GM12891 (cell line): ENCODE measurements around the gene GYG2.

Experiments
- DNase-seq: peaks from one replicate; pipeline ENCODE4 v3.0.0; 2011; ENCODE audit warnings: low spot score; ENCODE audit not compliant: insufficient read length
- FAIRE-seq: peaks from 2 replicates; lab custom pipeline; 2011; peaks lifted over from hg19 to GRCh38; lab: Jason Lieb, UNC
- PAX5 ChIP-seq: IDR thresholded peaks from 2 replicates; pipeline ENCODE4 v1.6.1; 2011; ENCODE audit warnings: low read length, moderate library complexity, mild to moderate bottlenecking; ENCODE audit not compliant: insufficient read depth, severe bottlenecking
- POLR2A ChIP-seq: IDR thresholded peaks from 2 replicates; pipeline ENCODE4 v1.6.1; 2011; ENCODE audit warnings: low read depth, low read length, control low read depth
- POLR2AphosphoS5 ChIP-seq: IDR thresholded peaks from 2 replicates; pipeline ENCODE4 v1.6.1; 2011; ENCODE audit warnings: low read depth, low read length, control low read depth
- POU2F2 ChIP-seq: IDR thresholded peaks from 2 replicates; pipeline ENCODE4 v1.6.1; 2011; ENCODE audit warnings: low read depth, mild to moderate bottlenecking, control low read depth, low read length, moderate library complexity
- SPI1 ChIP-seq: IDR thresholded peaks from 2 replicates; pipeline ENCODE4 v1.6.1; 2011; ENCODE audit warnings: low read depth, low read length, control low read depth
- TAF1 ChIP-seq: IDR thresholded peaks from 2 replicates; pipeline ENCODE4 v1.6.1; 2011; ENCODE audit warnings: low read depth, low read length, control low read depth

Gene GYG2

DNA sequence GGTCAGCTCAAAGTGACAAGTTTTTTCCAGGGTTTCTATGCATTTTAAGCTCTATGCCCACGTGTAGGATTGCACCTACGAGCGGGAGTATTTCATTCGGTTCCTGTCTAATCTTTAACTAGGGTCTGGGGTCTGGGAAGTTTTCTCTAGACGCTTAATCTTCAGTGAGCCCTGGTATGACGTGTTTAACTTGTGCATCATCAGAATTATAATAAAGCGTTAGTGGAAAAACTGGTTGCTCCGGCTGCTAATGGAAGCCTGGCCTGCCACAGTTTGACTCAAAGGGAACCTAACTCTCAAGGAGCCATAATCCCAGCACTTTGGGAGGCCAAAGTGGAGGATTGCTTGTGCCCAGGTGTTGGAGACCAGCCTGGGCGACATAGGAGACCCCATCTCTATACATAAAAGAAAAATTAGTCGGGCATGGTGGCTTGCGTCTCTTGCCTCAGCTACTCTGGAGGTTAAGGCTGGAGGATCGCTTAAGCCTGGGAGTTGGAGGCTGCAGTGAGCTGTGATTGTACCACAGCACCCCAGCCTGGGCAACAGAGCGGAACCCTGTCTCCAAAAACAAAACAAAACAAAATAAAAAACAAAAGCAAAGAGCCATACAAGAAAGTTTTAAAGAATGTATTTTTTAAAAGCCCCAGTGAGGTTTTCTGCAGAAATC, 70.2 kb downstream of the GYG2 start:
- TF ChIP-seq POLR2AphosphoS5: no peak
- TF ChIP-seq POLR2A: no peak
- no peak for TF ChIP-seq PAX5
- no peak for TF ChIP-seq POU2F2
- no peak for DNase-seq
- FAIRE-seq: no peak

DNA sequence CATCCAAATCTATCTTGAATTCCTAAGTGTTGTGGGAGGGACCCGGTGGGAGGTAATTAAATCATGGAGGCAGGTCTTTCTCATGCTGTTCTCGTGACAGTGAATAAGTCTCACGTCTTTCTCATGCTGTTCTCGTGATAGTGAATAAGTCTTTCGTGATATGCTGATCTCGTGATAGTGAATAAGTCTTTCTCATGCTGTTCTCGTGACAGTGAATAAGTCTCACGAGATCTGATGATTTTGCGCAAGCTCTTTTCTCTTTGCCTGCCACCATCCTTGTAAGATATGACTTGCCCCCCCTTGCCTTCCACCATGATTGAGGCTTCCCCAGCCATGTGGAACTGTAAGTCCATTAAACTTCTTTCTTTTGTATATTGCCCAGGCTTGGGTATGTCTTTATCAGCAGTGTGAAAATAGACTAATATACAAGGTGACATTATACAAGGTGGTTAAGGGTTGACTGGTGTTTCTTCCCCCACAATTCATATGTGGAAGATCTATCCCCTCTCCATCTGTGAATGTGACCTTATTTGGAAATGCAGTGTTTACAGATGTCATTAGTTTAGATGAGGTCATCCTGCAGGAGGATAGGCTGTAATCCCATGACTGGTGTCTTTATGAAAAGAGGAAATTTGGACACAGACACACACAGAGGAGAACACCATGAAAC, 72.8 kb downstream of the GYG2 start:
- DNase-seq: no peak
- FAIRE-seq: no peak
- TF ChIP-seq POLR2A (no peak), TAF1 (no peak), POLR2AphosphoS5 (no peak), SPI1 (no peak), PAX5 (no peak), POU2F2 (no peak)

DNA sequence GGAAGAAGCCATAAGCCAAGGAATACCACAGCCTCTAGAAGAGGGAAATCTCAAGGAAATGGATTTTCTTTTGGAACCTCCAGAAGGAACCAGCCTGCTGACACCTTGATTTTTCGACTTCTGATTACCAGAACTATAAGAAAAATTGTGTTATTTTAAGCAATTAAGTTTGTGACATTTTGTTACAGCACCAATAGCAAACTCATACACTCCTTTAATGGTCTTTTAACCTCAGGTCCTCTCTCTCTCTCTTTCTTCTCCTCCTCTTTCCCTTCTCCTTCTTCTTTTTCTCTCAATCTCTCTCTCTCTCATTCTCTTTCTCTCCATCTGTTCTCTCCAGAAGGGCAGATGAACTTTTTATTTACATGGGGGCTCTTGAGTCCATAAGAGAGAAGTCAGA, 74.1 kb downstream of the GYG2 start:
- DNase-seq: no peak
- no peak for TF ChIP-seq PAX5
- no peak for TF ChIP-seq POLR2AphosphoS5
- no peak for TF ChIP-seq SPI1
- FAIRE-seq: no peak

DNA sequence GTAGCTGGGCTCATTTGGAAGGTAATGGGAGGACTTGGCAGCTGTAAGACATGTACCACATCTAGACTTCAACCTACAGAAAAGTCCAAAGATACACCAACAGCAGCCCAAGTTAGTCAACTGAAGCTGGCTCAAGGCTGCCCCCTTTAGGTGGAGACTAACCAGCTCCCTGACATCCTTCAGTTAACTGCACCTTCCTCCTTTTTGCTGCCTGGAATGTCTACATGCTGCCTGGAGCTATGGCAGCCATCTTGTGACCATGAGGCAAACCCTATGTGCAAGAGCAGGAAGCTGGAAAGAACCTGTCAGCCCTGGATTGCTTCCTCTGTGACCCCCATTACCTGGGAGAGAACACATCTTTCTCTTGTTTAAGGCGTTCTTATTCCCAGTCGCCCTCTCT, 74.6 kb downstream of the GYG2 start:
- no peak for TF ChIP-seq POU2F2
- FAIRE-seq (no peak), DNase-seq (no peak)

DNA sequence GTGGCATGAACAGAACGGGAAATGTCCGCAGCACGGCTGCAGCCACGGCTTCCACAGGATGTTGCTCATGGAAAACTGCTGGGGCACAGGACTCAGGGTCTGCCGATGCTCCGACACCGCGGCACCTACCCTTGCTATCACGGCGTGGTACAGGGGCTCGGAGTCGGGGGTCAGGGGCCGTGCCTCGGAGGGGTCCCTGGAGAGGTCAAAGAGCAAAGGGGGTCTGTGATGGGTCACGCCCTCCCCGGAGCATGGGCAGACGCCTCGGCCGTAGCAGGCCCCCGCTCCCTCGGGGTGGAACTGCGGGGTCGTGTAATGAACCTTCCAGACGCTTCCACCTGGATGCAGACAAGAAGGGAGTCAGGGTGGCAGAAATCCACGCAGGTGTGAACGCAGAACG, 78.6 kb downstream of the GYG2 start:
- FAIRE-seq: no peak
- TF ChIP-seq POU2F2: no peak
- TF ChIP-seq POLR2A: no peak
- TF ChIP-seq TAF1: no peak
- no peak for TF ChIP-seq POLR2AphosphoS5
- no peak for TF ChIP-seq PAX5
- no peak for TF ChIP-seq SPI1
- DNase-seq: no peak

DNA sequence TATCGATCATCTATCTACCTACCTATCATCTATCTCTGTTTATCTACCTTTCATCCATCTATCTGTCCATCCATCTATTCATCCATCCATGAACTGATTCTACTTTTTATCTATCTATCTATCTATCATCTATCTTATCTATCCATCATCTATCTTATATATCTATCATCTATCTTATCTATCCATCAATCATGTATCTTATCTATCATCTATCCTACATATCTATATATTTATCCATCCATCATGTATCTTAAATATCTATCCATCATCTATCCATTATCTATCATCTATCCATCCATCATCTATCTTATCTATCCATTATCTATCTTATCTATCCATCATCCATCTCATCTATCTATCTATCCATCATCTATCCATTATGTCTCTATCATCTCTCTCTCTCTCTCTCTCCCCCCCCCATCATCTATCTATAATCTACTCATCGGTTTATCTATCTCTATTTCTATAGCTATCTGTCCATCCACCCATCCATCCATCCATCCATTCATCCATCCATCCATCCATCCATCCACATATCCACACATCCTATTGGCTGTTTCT, 79.5 kb downstream of the GYG2 start:
- no peak for FAIRE-seq
- no peak for DNase-seq
- TF ChIP-seq POLR2A (no peak), PAX5 (no peak), POU2F2 (no peak), POLR2AphosphoS5 (no peak), SPI1 (no peak), TAF1 (no peak)

DNA sequence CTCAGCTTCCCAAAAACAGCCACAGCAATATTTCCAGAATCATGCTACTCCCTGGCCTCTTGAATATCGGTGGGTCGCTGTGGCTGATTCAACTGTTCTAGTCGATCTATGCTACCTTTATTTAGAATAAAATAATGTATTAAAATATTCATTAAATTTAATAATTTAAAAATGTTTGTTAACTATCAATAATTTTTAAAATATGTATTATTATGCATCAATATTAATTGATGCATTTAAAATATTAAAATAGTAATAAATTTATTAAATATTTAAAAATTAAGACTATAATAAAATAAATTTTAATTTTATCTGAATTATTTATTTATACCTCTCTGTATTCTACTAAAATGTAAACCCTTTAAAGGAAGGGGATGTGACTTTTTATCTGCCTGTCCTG, 81.4 kb downstream of the GYG2 start:
- TF ChIP-seq POLR2A (no peak), SPI1 (no peak), TAF1 (no peak), POLR2AphosphoS5 (no peak), PAX5 (no peak), POU2F2 (no peak)
- FAIRE-seq: no peak
- no peak for DNase-seq

DNA sequence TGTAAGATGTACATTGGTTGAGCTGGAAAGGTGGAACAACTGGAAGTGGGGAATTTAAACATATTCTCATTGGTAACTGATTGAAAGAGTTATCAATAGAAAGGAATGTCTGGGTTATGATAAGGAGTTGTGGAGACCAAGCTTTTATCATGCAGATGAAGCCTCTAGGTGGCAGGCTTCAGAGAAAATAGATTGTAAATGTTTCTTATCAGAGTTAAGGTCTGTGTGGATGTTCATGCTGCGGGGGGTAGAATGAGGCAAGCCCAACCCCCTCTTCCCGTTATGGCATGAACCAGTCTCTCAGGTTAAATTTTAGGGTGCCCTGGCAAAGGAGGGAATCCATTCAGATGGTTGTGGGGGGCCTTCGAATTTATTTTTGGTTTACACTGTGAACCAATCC, 84.4 kb downstream of the GYG2 start:
- TF ChIP-seq POU2F2 (no peak), PAX5 (no peak), TAF1 (no peak)
- DNase-seq (no peak), FAIRE-seq (no peak)

DNA sequence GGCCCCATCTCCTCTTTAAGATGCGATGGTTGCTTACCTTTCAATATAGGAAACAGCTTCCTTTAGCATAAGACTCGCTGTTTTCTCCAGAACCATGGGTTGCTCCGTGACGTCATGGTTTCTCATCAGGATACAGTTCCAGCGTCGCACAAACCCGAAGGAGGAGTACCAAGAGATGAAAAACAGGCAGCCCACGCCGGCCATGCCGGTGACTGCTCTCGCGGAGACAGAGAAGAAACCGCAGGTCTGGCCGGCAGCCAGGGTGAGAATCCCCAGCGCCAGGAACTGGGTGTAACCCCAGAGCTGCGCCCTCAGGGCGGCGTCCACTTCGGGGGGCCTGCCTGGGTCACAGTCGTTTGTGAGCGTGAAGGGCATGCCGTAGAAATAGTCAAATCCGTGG, 89.0 kb downstream of the GYG2 start:
- TF ChIP-seq POLR2AphosphoS5: no peak
- no peak for TF ChIP-seq TAF1
- no peak for TF ChIP-seq SPI1
- no peak for TF ChIP-seq POU2F2
- TF ChIP-seq POLR2A: no peak
- TF ChIP-seq PAX5: no peak
- no peak for FAIRE-seq
- no peak for DNase-seq

DNA sequence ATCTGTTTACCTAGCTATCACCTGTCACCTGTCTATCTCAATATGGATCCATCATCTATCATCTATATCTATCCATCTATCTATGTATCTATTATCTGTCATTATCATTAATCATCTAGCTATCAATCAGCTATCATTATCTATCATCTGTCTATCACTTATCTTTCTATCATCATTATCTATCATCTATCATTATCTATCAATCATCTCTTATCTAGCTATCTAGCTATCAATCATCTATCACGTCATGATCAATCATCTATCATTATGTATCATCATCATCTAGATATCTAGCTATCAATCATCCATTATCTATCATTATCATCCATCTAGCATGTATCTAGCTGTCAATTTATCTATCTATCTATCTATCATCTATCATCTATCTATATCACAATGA, 92.5 kb downstream of the GYG2 start:
- DNase-seq: no peak
- no peak for TF ChIP-seq POLR2A
- no peak for TF ChIP-seq PAX5
- no peak for TF ChIP-seq SPI1
- TF ChIP-seq POU2F2: no peak
- TF ChIP-seq POLR2AphosphoS5: no peak
- no peak for TF ChIP-seq TAF1
- FAIRE-seq: no peak

DNA sequence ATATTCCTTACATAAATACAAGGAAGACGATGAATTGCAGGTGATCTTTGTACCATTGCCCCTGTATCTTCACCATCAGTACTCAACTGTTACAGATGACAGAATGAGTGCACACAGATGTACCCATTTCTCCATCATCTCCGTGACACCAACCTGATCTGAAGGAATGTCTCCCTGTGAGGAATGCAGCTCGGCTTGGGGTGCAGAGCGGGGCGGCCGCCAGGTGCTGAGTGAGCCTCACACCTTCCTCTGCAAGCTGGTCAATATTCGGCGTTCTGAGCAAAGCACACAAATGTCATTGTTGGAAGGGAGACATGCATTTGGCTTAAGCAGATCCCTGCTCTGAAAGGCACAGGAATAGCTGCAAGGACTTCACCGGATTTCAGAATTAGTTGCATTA, 93.0 kb downstream of the GYG2 start:
- no peak for DNase-seq
- TF ChIP-seq POU2F2 (no peak), SPI1 (no peak)
- no peak for FAIRE-seq
